ENCODE data around the gene FAM163B.

DNA sequence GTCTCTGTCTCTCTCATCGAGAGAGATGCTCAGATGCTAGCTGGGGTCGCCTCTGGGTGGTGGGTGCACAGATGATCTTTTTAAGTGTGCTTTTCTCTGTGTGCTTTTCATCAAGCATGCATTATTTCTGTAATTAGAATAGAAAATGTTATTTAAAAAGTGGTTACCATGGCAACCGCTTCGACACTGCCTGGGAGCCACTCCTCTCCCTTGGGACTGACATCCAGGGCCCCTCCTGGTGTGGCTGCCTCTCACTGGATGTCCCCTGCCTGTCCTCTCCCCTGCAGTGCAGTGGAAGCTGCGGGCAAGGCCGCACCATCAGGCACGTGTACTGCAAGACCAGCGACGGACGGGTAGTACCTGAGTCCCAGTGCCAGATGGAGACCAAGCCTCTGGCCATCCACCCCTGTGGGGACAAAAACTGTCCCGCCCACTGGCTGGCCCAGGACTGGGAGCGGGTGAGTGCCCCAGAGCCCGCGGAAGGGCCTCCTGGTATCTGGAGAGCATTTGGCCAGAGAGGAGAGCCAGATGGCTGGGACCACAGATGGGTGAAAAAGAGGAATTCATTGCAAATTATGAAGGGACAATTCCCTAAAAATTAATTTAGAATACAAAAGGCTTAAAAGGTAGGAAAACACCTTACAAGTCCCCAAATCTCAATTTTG lies 39.9 kb downstream of the FAM163B start:
- no peak for TF ChIP-seq POLR2A (IDR thresholded peaks at IDR 0.05)
- TF ChIP-seq, protein P1, sequence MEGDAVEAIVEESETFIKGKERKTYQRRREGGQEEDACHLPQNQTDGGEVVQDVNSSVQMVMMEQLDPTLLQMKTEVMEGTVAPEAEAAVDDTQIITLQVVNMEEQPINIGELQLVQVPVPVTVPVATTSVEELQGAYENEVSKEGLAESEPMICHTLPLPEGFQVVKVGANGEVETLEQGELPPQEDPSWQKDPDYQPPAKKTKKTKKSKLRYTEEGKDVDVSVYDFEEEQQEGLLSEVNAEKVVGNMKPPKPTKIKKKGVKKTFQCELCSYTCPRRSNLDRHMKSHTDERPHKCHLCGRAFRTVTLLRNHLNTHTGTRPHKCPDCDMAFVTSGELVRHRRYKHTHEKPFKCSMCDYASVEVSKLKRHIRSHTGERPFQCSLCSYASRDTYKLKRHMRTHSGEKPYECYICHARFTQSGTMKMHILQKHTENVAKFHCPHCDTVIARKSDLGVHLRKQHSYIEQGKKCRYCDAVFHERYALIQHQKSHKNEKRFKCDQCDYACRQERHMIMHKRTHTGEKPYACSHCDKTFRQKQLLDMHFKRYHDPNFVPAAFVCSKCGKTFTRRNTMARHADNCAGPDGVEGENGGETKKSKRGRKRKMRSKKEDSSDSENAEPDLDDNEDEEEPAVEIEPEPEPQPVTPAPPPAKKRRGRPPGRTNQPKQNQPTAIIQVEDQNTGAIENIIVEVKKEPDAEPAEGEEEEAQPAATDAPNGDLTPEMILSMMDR (IDR thresholded peaks at IDR 0.05) = no peak
- no peak for TF ChIP-seq POLR2AphosphoS5 (IDR thresholded peaks at IDR 0.05)
- no peak for TF ChIP-seq EP300 (IDR thresholded peaks at IDR 0.05; ENCODE audit: low read depth)

Data from transverse colon (tissue), 4 donors.